NCI-H524 treated with DMSO at 0.1 percent for 48 hours (cell line): ENCODE results near the gene PSME2.

Source experiments
- DNase-seq: peaks from one replicate; lab custom pipeline; 2025; lab: John Stamatoyannopoulos, UW

Gene PSME2

DNA sequence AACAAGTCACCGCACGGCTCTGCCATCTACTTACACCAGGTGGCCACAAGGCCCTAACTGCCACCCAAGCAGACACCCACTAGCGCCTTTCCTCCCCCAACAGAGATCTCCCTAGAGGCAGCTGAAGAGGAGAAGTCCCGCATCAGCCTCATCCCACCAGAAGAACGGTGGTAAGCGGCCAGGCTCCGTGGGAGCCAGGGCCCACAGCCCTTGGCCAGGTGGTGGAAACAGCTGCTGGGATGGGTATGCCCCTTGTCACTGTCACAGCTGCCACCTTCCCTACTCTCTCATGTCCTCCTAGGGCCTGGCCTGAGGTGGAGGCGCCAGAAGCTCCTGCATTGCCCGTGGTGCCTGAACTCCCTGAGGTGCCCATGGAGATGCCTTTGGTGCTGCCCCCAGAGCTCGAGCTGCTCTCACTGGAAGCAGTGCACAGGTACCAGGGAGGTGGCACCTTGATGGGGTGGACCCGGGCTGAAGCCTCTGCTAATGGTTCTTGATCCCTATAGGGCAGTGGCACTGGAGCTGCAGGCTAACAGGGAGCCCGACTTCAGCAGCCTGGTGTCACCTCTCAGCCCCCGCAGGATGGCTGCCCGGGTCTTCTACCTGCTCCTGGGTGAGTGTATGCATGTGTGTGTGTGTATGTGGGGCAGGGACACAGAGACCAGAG, 33.0 kb upstream of the PSME2 start:
- no peak for DNase-seq

DNA sequence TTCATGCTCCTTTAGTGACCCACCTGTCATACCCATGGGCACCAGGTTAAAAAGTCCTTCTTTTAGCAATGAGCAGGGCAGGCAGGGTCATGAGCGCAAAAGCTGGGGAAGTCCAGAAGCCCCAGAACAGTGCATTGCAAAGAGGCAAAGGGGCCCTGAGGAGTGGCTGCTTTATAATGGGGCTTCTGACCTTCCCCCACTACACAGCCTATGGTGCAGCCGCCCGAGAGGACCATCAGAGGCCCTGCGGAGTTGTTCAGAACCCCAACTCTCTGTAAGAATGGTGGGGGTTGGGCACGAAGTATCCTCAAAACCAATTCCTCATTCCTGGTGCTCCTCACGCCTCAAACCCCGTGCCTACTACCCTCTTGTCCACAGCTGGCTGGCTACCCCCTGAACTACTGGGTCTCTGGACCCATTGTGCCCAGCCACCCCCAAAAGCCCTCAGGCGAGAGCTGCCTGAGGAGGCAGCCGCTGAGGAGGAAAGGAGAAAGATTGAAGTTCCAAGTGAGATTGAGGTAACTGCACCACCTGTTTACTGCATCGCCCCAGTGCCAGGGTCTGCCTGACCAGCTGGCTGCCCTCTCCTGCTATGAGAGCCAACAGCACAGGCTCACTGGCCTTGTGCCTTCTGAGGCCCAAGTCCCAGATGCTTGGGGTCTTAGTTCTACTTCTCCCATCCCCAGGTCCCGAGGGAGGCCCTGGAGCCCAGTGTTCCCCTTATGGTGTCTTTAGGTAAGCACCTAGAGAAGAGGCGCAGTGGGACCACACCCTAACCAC, 32.2 kb upstream of the PSME2 start:
- no peak for DNase-seq

DNA sequence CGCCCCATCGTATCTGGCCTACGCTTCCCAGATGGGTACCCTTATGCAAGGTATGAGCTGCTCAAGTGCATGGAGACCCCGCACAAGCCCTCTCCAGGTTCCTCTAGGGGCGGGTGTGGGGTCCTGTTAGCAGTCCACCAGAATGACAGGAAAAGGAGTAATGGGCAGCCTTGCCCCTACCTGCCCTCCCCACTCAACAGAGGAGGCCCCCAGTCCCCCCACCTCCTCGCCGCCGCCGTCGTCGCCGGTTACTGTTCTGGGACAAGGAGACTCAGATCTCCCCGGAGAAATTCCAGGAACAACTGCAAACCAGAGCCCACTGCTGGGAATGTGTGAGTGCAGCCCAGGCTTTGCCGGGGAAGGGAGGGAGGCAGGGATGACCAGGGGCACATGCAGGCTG, 31.5 kb upstream of the PSME2 start:
- DNase-seq: no peak

DNA sequence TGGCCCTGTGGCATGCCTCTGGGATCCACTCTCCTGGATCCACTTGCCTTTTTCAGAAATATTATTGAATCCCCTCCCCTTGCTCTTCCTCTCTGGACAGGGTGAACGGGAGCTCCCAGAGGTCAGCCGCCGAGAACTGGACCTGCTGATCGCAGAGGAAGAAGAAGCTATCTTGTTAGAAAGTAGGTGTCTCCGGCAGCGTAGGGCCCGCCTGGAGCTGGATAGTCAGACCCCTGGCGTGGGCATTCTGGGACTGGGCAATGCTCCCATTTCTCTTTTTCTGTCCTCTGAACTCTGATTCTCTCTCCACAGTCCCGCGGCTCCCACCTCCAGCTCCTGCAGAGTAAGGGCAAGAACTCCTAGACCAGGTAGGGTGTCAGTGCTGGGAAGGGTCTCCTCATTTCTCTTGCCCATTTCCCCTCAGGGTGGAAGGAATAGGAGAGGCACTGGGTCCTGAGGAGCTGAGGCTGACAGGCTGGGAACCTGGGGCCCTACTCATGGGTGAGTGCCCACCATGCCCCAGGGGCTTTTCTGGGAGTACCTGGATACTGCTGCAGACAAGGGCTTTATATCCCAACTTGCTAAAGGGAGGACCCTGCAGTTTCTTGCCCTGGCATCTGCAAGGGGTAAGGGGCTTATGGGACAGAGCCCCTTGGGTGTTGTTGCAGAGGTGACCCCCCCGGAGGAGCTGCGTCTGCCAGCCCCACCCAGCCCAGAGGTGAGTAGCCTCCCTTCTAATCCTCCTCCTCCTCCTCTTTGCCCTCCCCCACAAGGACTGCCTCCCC, 30.8 kb upstream of the PSME2 start:
- no peak for DNase-seq

DNA sequence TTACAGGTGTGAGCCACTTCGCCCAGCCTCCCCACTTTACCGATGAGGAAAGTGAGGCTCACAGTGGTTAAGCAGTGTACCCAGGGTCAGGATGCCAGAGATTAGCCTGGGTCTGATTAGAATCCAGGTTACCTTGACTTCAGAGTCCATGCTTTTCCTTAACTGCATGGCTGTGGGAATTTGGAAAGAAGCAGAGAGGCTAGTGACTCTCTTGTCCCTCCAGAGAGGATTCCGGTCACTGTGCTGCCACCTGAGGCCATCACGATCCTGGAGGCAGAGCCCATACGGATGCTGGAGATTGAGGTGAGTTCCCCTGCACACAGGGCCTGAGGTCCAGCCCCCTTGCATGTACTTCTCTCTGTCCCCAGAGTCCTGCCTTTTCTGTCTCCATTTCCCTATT, 30.2 kb upstream of the PSME2 start:
- no peak for DNase-seq

DNA sequence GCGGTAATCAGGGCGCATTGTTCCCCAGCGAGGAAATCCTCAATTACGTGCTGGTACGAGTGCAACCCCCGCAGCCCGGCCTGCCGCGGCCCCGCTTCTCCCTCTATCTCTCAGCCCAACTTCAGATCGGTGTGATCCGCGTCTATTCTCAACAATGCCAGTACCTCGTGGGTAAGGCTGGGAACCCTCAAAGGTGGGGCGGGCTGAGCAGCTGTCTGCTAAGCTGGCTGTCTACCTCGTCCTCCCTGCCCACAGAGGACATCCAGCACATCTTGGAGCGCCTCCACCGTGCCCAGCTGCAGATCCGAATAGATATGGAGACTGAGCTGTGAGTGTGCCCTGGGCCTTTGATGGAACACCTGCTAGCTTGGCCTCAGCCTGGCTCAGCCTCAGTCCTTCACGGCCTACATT, 26.5 kb upstream of the PSME2 start:
- no peak for DNase-seq

DNA sequence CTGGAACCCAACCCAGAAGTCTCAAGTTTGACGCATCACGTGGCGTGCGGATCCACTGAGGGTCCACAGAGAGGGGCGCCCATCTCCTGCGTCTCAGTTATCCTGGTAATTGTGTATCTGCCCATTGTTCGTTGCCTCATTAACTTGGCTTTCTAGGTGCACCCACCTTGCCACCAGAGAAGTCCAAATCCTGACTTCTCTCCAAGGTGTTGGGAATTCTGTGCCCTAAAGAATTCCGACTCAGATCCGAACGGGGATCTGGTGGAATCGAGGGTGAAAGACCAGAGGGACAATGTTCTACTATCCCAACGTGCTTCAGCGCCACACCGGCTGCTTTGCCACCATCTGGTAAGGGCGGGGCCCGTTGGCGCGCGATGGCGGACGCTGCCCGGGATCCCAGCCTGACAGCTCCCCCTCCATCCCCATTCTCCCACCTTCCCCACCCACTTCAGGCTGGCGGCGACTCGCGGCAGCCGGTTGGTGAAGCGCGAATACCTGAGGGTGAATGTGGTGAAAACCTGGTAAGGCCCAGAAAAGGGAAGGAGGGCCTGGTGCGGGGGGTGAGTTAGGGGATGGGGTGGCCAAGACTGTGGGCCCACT, 26.0 kb upstream of the PSME2 start:
- DNase-seq: no peak

DNA sequence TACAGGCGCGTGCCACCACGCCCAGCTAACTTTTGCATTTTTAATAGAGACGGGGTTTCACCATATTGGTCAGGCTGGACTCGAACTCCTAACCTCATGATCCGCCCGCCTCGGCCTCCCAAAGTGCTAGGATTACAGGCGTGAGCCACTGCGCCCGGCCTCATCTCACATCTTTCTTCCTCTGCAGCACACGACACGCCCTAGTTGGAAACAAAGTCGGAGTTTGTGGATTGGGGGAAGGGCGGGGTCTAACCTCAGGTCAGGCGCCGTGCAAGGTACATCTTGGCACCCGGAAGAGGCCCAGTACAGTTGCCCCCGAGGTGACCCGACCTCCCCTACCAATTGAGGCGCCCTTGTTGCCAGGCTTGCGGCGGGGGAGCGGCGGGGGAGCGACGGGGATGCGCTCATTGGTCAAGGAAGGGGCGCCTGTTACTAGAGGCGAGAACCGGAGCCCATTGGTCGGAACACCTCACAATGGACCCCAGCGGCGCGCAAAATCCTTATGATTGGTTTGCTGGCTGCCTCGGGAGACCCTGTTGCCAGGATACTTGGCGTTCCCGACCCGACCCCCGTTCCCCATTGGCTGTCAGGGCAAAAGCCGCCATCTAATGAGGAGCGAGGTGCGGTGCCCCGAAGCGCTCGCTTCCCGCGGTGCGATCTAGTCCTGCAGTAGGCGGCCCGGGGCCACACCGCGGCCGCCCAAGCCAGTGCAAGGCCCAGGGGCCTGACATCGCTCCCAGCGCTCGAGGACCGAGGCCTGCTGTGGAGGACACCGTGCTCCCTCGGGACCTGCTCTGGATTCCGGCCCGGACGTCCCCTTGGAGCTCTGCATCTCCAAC, 25.2 kb upstream of the PSME2 start, which contains the start of gene REC8:
TSS of gene REC8 (plus strand) at position 659 of the 839 bp plus-strand sequence. CDS start 473 bp downstream, outside the sequence.
- peak; percentile 100 for DNase-seq

DNA sequence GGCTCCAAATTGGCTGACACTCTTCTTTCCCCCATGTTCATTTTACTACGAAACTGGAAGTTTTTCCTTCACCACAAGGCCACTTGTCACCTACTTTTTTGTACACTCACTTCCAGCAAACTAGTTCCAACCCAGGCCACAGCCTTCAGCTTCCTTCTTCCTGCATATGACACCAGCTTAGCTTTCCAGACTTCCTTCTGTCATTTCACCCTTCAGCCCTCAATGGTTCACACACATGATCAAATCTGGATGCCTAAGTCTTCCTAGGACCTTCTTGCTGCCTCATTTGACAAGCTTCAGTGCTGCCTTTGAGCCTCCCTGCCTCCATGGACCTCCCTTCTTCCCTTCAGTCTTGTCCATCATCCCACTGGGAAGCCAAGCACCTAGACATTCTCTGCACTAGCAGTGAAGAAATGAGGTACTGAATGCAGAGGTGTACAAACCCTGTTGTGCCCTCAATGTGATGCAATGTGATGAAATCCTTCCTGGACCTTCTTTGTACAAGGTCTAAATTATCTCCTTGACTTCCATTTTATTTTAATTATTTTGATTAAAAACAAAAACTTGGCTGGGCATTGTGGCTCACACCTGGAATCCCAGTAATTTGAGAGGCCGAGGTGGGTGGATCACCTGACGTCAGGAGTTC, 21.2 kb upstream of the PSME2 start:
- no peak for DNase-seq

DNA sequence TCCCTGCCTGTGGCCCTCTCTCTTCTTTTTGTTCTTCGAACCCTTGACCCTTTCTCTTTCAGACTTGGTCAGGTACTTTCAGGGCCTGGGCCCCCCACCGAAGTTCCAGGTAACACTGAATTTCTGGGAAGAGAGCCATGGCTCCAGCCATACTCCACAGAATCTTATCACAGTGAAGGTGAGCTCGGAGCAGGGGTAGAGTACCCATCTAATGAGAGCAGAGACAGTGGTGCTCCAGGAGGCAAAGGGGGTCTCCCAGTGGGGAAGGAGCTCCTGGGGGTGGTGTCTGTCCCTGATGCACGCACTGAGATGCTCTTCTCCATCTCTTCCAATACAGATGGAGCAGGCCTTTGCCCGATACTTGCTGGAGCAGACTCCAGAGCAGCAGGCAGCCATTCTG, 19.4 kb upstream of the PSME2 start:
- DNase-seq: no peak

DNA sequence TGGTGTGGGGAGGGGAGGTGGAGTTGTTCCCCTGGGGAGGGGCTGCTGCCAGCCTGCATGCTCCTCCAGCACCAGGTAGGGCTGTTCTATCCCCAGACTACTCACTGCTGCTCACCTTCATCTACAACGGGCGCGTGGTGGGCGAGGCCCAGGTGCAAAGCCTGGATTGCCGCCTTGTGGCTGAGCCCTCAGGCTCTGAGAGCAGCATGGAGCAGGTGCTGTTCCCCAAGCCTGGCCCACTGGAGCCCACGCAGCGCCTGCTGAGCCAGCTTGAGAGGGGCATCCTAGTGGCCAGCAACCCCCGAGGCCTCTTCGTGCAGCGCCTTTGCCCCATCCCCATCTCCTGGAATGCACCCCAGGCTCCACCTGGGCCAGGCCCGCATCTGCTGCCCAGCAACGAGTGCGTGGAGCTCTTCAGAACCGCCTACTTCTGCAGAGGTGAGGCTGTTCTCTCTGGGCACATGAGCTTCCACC, 18.1 kb upstream of the PSME2 start:
- DNase-seq: no peak

DNA sequence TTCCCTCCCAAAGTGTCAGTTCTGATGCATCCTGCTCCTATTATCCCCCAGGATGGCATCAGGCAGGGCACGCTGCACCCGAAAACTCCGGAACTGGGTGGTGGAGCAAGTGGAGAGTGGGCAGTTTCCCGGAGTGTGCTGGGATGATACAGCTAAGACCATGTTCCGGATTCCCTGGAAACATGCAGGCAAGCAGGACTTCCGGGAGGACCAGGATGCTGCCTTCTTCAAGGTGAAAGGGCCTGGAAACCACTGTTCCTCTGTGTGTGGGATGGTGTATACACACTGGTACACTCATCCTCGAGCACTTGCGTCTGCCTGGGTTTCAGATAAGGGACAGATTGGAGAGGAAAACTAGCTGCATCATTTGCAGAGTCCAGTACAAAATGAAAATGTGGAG, 15.7 kb upstream of the PSME2 start:
- DNase-seq: no peak

DNA sequence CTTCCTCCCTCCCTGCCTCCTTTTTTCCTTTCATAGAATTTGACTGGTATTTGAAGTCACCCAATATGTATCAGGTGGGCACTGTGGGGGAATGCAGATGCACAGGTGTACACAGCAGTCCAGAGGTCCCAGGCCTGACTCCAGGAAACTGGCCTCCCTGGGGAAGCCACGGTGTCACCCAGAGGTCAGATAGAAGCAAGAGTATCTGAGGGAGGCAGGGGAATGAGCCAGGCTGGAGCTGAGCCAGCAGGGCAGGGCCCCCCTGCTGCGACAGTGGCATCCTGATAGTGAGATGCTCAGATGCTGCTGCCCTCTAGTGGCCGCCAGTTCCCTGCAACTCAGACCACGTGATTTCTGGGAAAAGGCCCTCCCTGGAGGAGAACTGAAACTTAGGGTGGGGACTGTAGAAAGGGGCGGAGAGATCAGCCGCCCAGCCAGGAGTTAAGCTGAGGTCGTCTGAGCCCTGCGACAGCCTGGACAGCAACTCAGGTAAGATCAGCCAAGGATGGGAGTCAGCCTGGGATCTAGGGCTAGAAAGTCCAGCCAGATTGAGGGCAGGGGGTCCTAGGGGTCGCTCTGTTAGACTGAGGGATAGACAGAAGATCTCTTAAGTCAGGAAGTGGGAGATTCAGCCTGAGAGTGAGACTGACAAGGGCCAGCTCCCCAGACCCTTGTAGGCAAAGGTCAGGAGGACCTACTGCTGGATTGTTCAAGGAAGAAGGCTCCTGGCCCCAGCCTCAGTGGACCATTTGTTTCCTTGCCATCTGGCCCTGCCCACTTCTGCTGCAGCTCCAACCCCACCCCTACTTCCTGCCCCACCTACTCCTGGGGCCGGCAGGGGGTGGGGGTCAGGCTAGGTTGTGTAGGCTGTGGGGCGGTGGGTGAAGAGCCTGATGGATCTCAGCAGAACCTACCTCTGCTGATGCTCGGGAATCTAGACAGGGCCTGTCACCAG, 14.7 kb upstream of the PSME2 start, which contains the start of gene IRF9:
TSS of gene IRF9 (plus strand) at position 416 of the 955 bp plus-strand sequence. CDS start 880 bp downstream, outside the sequence.
- peak; percentile 90 for DNase-seq

DNA sequence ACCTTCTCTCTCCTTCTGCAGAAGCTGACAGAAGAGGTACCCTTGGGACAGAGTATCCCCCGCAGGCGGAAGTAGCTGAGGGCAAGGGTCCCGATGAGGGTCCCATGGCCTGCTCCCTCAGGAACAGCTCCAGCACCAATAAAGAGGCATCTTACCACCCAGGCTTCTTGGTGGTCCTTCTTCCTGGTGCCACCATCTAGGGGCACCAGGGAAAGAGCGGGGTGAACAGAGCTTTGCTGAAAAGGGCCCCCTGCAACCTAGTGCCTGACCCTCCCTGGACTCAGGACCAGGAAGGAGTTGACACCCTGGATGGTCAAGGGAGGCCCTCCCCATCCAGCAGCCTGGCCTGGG, 14.1 kb upstream of the PSME2 start:
- no peak for DNase-seq

DNA sequence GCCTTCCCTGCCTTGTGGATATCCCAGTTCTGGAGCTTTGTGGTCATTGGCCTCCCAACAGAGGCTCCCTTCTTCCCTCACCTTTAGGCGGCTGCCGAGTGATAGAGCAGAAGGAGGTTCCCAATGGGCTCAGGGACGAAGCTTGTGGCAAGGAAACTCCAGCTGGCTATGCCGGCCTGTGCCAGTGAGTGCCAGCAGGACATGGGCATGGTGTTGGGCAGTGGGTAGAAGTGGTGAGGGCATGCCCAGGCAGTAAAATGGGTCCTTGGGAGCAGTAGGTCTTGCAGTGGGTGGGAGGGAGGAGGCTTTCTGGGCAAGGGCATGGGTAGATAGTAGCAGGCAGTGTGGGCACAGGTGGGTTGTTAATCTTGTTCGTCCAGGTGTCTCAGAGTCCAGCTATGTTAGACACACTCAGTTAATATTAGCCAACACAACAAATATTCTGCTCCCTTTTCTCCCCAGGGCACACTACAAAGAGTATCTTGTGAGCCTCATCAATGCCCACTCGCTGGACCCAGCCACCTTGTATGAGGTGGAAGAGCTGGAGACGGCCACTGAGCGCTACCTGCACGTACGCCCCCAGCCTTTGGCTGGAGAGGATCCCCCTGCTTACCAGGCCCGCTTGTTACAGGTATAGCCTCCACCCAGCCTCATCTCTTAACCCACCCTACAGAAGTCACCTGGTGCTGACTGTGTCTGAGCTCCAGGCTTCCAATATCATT, 13.5 kb upstream of the PSME2 start:
- no peak for DNase-seq

DNA sequence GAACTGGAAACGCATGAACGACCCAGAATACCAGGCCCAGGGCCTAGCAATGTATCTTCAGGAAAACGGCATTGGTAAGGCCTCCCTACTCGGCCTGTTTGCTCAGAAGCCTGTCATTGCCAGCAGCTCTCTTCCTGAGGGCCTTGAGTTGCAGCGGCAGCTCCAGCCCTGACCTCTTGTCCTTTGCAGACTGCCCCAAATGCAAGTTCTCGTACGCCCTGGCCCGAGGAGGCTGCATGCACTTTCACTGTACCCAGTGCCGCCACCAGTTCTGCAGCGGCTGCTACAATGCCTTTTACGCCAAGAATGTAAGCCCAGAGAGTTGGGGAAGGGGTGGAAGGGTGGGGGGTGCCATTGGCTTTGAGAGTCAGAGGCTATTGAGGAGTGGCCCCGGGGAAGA, 10.9 kb upstream of the PSME2 start:
- no peak for DNase-seq

DNA sequence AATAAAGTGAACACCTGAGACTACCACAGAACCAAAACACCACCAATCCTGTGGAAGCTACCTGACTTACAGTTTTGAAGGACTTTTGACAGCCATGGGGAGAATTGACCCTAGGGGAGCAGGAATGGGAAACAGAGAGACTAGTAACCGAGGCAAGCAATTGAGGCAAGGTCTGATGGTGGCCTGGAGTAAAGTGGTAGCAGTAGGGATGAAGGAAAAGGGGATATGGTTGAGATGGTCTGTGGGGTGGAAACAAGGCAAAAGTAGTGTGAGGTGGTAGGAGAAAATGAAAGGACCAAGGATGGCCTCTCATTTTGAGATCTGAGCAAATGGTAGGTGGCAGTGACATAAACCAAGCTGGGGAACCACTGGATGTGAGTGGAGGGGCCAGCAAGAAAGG, 10.4 kb upstream of the PSME2 start:
- DNase-seq: no peak

DNA sequence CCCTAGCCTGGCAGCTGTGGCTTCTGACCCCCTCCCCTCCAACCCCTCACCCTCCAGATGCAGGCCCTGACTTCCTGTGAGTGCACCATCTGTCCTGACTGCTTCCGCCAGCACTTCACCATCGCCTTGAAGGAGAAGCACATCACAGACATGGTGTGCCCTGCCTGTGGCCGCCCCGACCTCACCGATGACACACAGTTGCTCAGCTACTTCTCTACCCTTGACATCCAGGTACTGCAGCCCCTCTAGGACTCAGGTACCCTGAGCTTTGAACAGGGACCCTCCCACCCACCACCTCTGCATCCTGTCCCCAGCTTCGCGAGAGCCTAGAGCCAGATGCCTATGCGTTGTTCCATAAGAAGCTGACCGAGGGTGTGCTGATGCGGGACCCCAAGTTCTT, 8.7 kb upstream of the PSME2 start:
- peak; percentile 34 for DNase-seq
